ENCODE measurements around the gene SERPINA12. TPM values are rescaled to one million over a fixed set of nuclear protein-coding genes. Genes with fewer than 3 reads are reported as not detected.

Gene SERPINA12
- polyA plus RNA-seq, 1 donor (not counting 4 experiments of a cell fraction or from before 2014, with no cell fraction given) = 0.26 TPM

DNA sequence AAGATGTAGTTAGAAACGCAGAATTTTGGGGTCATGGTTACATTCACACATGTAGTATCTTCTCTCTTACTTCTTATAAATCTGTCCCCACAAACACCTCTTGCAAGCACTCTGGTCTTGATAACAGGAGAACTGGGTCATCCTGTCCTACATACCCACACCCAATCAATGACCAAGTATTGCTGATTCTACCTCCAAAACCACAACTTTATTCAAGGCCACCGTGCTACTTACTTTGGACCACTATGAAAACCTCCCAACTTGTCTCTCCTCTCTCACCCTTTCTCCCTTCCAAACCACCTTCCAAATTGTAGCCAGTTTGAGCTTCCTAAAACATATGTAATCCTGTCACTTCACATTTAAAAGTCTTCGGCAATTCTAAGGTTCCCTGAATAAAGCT is 62.1 kb downstream of the SERPINA12 start:
- FAIRE-seq (no peak), DNase-seq (ENCODE audit: low read depth, low spot score) (no peak)
- no peak overlapping the region for H3K9ac ChIP-seq (ENCODE audit: control insufficient read depth, extremely low read depth, insufficient read depth, low read length)
- no peaks in the 10 kb centered on the region for H3K79me2 ChIP-seq (ENCODE audit: control insufficient read depth, insufficient read depth, low read length)
- no peaks in the 10 kb centered on the region for H3K9me3 ChIP-seq (ENCODE audit: control insufficient read depth, low read depth, low read length)
- TF ChIP-seq, protein P1, sequence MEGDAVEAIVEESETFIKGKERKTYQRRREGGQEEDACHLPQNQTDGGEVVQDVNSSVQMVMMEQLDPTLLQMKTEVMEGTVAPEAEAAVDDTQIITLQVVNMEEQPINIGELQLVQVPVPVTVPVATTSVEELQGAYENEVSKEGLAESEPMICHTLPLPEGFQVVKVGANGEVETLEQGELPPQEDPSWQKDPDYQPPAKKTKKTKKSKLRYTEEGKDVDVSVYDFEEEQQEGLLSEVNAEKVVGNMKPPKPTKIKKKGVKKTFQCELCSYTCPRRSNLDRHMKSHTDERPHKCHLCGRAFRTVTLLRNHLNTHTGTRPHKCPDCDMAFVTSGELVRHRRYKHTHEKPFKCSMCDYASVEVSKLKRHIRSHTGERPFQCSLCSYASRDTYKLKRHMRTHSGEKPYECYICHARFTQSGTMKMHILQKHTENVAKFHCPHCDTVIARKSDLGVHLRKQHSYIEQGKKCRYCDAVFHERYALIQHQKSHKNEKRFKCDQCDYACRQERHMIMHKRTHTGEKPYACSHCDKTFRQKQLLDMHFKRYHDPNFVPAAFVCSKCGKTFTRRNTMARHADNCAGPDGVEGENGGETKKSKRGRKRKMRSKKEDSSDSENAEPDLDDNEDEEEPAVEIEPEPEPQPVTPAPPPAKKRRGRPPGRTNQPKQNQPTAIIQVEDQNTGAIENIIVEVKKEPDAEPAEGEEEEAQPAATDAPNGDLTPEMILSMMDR (optimal IDR thresholded peaks at IDR 0.05 in 1 of 3, IDR thresholded peaks at IDR 0.05 in 1 of 3, conservative IDR thresholded peaks at IDR 0.05 in 1 of 3; ENCODE audit: extremely low read depth in 1 of 3, insufficient read depth in 2 of 3, low read length in 3 of 3) = no peak
- TF ChIP-seq EZH2 (IDR thresholded peaks at IDR 0.05; ENCODE audit: low read length) = no peak
- no peaks in the 10 kb centered on the region for H3K36me3 ChIP-seq (ENCODE audit: control insufficient read depth in 2 of 2, extremely low read depth in 1 of 2, insufficient read depth in 2 of 2, low read length in 2 of 2)
- no peaks in the 10 kb centered on the region for H4K20me1 ChIP-seq (ENCODE audit: control insufficient read depth, extremely low read depth, insufficient read depth, low read length)
- no peak overlapping the region for H3K4me3 ChIP-seq (ENCODE audit: control insufficient read depth in 2 of 3, extremely low read depth in 1 of 3, insufficient read depth in 2 of 3, low read depth in 1 of 3, low read length in 3 of 3)
- no peak overlapping the region for H3K4me2 ChIP-seq (ENCODE audit: control insufficient read depth, extremely low read depth, insufficient read depth, low read depth, low read length)
- no peaks in the 10 kb centered on the region for H3K9me1 ChIP-seq (ENCODE audit: control insufficient read depth, extremely low read depth, insufficient read depth, low read length)
- no peak overlapping the region for H3K27ac ChIP-seq (ENCODE audit: control insufficient read depth, insufficient read depth, low read length)
- no peak overlapping the region for H2AFZ ChIP-seq (ENCODE audit: control insufficient read depth, low read length)
- H3K4me1 ChIP-seq (ENCODE audit: control insufficient read depth, extremely low read depth, insufficient read depth, low read length) = peaks cover 3% of the 10 kb centered on the region
- dilution Hi-C loops (cut with MboI; ENCODE audit: extremely low pct_ligation_motif_present, low sequenced_read_pairs) = no loop called here
- H3K27me3 ChIP-seq (ENCODE audit: control insufficient read depth, extremely low read depth, insufficient read depth, low read length) = no peaks in the 10 kb centered on the region

DNA sequence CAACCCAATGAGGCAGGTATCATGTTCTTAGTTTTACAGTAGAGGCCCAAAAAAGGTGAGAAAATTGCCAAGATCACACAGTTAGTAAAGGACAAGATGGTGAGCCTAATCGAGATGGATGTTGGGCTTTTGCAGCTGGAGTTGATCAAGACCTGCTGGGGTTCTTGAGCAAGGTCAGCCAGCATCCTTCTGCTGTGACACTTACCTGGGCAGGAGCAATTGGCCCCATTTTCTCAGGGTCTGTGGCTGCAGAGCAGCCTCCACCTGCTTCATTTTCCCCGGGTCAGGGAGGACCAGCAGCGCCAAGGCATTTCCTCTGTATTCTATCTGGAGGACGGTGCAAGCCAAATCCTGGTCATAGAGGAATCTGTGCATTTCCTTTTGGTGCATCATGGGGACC is 63.1 kb downstream of the SERPINA12 start:
- FAIRE-seq (no peak), DNase-seq (ENCODE audit: low read depth, low spot score) (no peak)
- Histone ChIP-seq H3K9me1 (ENCODE audit: control insufficient read depth, extremely low read depth, insufficient read depth, low read length) (no peaks in the 10 kb centered on the region), H3K9me3 (ENCODE audit: control insufficient read depth, low read depth, low read length) (no peaks in the 10 kb centered on the region), H4K20me1 (ENCODE audit: control insufficient read depth, extremely low read depth, insufficient read depth, low read length) (no peaks in the 10 kb centered on the region), H3K27me3 (ENCODE audit: control insufficient read depth, extremely low read depth, insufficient read depth, low read length) (no peaks in the 10 kb centered on the region), H3K4me2 (ENCODE audit: control insufficient read depth, extremely low read depth, insufficient read depth, low read depth, low read length) (no peak overlapping the region), H3K4me3 (ENCODE audit: control insufficient read depth in 2 of 3, extremely low read depth in 1 of 3, insufficient read depth in 2 of 3, low read depth in 1 of 3, low read length in 3 of 3) (no peak overlapping the region), H2AFZ (ENCODE audit: control insufficient read depth, low read length) (no peak overlapping the region), H3K36me3 (ENCODE audit: control insufficient read depth in 2 of 2, extremely low read depth in 1 of 2, insufficient read depth in 2 of 2, low read length in 2 of 2) (no peaks in the 10 kb centered on the region), H3K4me1 (ENCODE audit: control insufficient read depth, extremely low read depth, insufficient read depth, low read length) (peaks cover 3% of the 10 kb centered on the region), H3K79me2 (ENCODE audit: control insufficient read depth, insufficient read depth, low read length) (no peaks in the 10 kb centered on the region), H3K27ac (ENCODE audit: control insufficient read depth, insufficient read depth, low read length) (no peak overlapping the region), H3K9ac (ENCODE audit: control insufficient read depth, extremely low read depth, insufficient read depth, low read length) (no peak overlapping the region)
- TF ChIP-seq, protein P1 (optimal IDR thresholded peaks at IDR 0.05 in 1 of 3, IDR thresholded peaks at IDR 0.05 in 1 of 3, conservative IDR thresholded peaks at IDR 0.05 in 1 of 3; ENCODE audit: extremely low read depth in 1 of 3, insufficient read depth in 2 of 3, low read length in 3 of 3) = no peak
- TF ChIP-seq EZH2 (IDR thresholded peaks at IDR 0.05; ENCODE audit: low read length) = no peak
- dilution Hi-C loops (cut with MboI; ENCODE audit: extremely low pct_ligation_motif_present, low sequenced_read_pairs) = no loop called here

Data from keratinocyte (primary cell).